HEK293 (cell line): Measurements from ENCODE around the gene CFAP119.

Source experiments
- KLF16 ChIP-seq: fragments of 450-650 bp; formaldehyde crosslinking; IDR thresholded peaks from 2 replicates; pipeline ENCODE4 v1.5.1; 2017; ENCODE audit warnings: missing biosample characterization, missing genetic modification characterization
- SALL2 ChIP-seq: fragments of 450-650 bp; formaldehyde crosslinking; IDR thresholded peaks from 2 replicates; pipeline ENCODE4 v1.5.0; 2017; ENCODE audit warnings: missing biosample characterization, mild to moderate bottlenecking, missing genetic modification characterization, borderline replicate concordance
- ZNF112 ChIP-seq: fragments of 450-650 bp; formaldehyde crosslinking; IDR thresholded peaks from 2 replicates; pipeline ENCODE4 v1.5.0; 2017; ENCODE audit warnings: missing biosample characterization, missing genetic modification characterization
- ZNF350 ChIP-seq: fragments of 450-650 bp; formaldehyde crosslinking; IDR thresholded peaks from 2 replicates; pipeline ENCODE4 v1.5.0; 2017; ENCODE audit warnings: missing biosample characterization, mild to moderate bottlenecking, missing genetic modification characterization
- ZNF433 ChIP-seq: fragments of 450-650 bp; formaldehyde crosslinking; IDR thresholded peaks from 2 replicates; pipeline ENCODE4 v1.5.1; 2016; ENCODE audit warnings: missing biosample characterization, missing genetic modification characterization, low read depth
- ZNF560 ChIP-seq: fragments of 450-650 bp; formaldehyde crosslinking; IDR thresholded peaks from 2 replicates; pipeline ENCODE4 v1.5.1; 2017; ENCODE audit warnings: missing biosample characterization, missing genetic modification characterization, borderline replicate concordance
- TF ChIP-seq, protein P1 (sequence below): fragments of 450-650 bp; formaldehyde crosslinking; IDR thresholded peaks from 2 replicates; pipeline ENCODE4 v1.5.1; 2016; ENCODE audit warnings: missing biosample characterization, missing genetic modification characterization
- TF ChIP-seq, protein P2 (sequence below): fragments of 450-650 bp; formaldehyde crosslinking; IDR thresholded peaks from 2 replicates; pipeline ENCODE4 v1.5.1; 2016; ENCODE audit warnings: missing biosample characterization, missing genetic modification characterization
- TF ChIP-seq, protein P3 (sequence below): fragments of 450-650 bp; formaldehyde crosslinking; IDR thresholded peaks from 2 replicates; pipeline ENCODE4 v1.5.1; 2016; ENCODE audit warnings: missing biosample characterization, missing genetic modification characterization

DNA sequence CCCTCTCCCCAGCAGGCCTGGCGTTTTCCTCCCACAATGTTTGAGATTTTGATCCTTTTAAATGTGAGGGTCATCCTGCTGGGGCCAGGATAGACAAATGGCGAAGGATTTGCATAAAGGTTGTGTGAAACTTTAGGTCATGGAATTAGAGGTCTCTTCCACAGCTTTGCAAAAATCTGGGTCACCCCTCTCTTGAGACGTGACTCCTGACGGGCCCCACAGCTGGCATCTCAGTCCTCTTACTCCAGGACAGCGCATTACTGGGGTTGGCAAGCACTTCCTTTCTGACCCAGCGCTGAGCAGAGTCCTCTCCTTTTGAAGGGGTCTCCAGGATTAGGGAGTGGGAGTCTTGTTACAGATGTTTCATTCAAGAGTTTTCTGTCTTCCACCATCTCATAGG is 17.7 kb upstream of the CFAP119 start:
- TF ChIP-seq, protein P1, sequence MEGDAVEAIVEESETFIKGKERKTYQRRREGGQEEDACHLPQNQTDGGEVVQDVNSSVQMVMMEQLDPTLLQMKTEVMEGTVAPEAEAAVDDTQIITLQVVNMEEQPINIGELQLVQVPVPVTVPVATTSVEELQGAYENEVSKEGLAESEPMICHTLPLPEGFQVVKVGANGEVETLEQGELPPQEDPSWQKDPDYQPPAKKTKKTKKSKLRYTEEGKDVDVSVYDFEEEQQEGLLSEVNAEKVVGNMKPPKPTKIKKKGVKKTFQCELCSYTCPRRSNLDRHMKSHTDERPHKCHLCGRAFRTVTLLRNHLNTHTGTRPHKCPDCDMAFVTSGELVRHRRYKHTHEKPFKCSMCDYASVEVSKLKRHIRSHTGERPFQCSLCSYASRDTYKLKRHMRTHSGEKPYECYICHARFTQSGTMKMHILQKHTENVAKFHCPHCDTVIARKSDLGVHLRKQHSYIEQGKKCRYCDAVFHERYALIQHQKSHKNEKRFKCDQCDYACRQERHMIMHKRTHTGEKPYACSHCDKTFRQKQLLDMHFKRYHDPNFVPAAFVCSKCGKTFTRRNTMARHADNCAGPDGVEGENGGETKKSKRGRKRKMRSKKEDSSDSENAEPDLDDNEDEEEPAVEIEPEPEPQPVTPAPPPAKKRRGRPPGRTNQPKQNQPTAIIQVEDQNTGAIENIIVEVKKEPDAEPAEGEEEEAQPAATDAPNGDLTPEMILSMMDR (tag by site-specific recombination), result no peak
- TF ChIP-seq ZNF433 (tag by site-specific recombination) (no peak), ZNF350 (tag by site-specific recombination) (no peak), ZNF560 (tag by site-specific recombination) (no peak), ZNF112 (no peak), SALL2 (tag by site-specific recombination) (no peak), KLF16 (tag by site-specific recombination) (no peak)
- TF ChIP-seq, protein P2, sequence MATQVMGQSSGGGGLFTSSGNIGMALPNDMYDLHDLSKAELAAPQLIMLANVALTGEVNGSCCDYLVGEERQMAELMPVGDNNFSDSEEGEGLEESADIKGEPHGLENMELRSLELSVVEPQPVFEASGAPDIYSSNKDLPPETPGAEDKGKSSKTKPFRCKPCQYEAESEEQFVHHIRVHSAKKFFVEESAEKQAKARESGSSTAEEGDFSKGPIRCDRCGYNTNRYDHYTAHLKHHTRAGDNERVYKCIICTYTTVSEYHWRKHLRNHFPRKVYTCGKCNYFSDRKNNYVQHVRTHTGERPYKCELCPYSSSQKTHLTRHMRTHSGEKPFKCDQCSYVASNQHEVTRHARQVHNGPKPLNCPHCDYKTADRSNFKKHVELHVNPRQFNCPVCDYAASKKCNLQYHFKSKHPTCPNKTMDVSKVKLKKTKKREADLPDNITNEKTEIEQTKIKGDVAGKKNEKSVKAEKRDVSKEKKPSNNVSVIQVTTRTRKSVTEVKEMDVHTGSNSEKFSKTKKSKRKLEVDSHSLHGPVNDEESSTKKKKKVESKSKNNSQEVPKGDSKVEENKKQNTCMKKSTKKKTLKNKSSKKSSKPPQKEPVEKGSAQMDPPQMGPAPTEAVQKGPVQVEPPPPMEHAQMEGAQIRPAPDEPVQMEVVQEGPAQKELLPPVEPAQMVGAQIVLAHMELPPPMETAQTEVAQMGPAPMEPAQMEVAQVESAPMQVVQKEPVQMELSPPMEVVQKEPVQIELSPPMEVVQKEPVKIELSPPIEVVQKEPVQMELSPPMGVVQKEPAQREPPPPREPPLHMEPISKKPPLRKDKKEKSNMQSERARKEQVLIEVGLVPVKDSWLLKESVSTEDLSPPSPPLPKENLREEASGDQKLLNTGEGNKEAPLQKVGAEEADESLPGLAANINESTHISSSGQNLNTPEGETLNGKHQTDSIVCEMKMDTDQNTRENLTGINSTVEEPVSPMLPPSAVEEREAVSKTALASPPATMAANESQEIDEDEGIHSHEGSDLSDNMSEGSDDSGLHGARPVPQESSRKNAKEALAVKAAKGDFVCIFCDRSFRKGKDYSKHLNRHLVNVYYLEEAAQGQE (tag by site-specific recombination), result no peak
- TF ChIP-seq, protein P3, sequence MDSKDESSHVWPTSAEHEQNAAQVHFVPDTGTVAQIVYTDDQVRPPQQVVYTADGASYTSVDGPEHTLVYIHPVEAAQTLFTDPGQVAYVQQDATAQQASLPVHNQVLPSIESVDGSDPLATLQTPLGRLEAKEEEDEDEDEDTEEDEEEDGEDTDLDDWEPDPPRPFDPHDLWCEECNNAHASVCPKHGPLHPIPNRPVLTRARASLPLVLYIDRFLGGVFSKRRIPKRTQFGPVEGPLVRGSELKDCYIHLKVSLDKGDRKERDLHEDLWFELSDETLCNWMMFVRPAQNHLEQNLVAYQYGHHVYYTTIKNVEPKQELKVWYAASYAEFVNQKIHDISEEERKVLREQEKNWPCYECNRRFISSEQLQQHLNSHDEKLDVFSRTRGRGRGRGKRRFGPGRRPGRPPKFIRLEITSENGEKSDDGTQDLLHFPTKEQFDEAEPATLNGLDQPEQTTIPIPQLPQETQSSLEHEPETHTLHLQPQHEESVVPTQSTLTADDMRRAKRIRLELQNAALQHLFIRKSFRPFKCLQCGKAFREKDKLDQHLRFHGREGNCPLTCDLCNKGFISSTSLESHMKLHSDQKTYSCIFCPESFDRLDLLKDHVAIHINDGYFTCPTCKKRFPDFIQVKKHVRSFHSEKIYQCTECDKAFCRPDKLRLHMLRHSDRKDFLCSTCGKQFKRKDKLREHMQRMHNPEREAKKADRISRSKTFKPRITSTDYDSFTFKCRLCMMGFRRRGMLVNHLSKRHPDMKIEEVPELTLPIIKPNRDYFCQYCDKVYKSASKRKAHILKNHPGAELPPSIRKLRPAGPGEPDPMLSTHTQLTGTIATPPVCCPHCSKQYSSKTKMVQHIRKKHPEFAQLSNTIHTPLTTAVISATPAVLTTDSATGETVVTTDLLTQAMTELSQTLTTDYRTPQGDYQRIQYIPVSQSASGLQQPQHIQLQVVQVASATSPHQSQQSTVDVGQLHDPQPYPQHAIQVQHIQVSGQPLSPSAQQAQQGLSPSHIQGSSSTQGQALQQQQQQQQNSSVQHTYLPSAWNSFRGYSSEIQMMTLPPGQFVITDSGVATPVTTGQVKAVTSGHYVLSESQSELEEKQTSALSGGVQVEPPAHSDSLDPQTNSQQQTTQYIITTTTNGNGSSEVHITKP, result no peak
